GM12891 (cell line): ENCODE measurements around the gene TRPM1.

Experiments used
- POLR2A ChIP-seq: IDR thresholded peaks from 2 replicates; pipeline ENCODE4 v1.6.1; 2011; ENCODE audit warnings: low read depth, low read length, control low read depth
- POLR2AphosphoS5 ChIP-seq: IDR thresholded peaks from 2 replicates; pipeline ENCODE4 v1.6.1; 2011; ENCODE audit warnings: low read depth, low read length, control low read depth
- SPI1 ChIP-seq: IDR thresholded peaks from 2 replicates; pipeline ENCODE4 v1.6.1; 2011; ENCODE audit warnings: low read depth, low read length, control low read depth
- TAF1 ChIP-seq: IDR thresholded peaks from 2 replicates; pipeline ENCODE4 v1.6.1; 2011; ENCODE audit warnings: low read depth, low read length, control low read depth

DNA sequence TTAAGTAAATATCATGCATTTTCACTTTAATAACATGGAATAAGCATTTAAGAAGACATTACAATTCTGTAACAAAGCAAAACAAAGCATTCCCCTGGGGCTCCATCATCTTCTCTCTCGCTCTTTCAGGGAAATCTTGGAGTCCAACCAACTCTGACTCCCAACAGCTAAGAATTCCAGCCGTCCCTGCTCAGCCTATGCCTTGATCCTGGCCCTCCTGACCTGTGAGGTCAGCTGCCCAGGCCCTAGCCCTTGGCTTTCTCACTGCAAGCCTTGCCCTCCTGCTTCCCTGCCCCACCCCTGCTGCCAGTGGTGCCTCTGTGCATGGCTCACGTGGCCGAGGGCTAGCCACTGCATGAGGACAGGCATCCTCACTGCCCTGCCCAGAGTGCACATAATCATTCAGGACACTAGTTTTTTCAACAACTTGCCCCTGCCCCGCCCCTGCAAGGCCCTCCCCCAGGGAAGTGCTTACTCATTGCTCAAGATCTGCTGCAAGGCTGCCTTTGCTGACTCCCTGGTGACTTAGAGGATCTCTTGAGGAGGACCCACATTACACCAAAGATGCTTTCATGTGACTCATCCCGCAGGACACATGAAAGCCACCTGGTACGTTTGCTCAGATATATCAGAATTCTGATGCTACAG lies 147.7 kb downstream of the TRPM1 start:
- TF ChIP-seq POLR2AphosphoS5 (no peak), POLR2A (no peak), TAF1 (no peak), SPI1 (no peak)
